Measurements from ENCODE around the gene RND1. TPM values are rescaled to one million over a fixed set of nuclear protein-coding genes. Genes with fewer than 3 reads are reported as not detected.

The RND1 gene
- total RNA-seq, 1 donor from 2014 or later, result 0.85 TPM

DNA sequence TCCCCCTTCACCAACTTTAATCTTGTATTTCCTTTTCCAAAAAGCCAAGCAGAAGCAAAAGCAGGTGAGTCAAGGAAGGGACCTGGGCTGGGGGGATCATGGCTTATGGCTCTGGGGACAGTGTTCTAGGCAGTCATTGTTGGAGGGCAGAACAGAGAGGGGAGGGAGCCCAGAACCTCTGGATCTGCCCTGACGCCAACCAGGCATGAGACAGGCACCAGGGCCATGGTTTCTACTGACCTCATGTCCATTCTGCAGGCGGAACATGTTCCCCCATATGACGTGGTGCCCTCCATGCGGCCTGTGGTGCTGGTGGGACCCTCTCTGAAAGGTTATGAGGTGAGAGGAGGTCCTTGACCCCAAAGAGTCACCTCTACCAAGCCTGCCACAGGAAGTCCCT, 40.8 kb downstream of the RND1 start:
- DNase-seq (ENCODE audit: low spot score in 2 of 2), result no peak
- H3K9me3 ChIP-seq, result no peaks in the 10 kb centered on the region

DNA sequence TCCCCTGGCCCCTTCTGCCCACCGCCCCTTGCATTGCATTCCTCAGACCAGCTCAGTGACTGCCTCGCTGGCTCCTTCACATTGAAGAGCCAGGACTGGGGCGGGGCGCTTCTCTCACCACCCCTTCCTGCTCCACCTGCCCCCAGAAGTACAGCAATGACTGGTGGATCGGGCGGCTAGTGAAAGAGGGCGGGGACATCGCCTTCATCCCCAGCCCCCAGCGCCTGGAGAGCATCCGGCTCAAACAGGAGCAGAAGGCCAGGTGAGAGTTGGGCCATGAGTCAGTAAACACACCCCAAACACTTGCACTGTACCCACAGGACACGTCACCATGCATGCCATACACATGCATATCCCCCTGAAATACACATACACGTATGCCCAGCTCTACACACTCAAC, 41.6 kb downstream of the RND1 start:
- intact Hi-C loops (cut with DNase I), result no loop called here
- H3K36me3 ChIP-seq, result peaks cover 15 to 41% of the 10 kb centered on the region in 2 donors

More for the DNA sequence above, 40.8 kb downstream of the RND1 start:
- Histone ChIP-seq H3K4me1 (no peaks in the 10 kb centered on the region), H3K27ac (no peak overlapping the region), H3K4me3 (no peak overlapping the region), H3K36me3 (peaks cover 23 to 48% of the 10 kb centered on the region in 2 donors), H3K27me3 (no peaks in the 10 kb centered on the region)
- intact Hi-C loops (cut with DNase I), result no loop called here
- TF ChIP-seq, protein P1, sequence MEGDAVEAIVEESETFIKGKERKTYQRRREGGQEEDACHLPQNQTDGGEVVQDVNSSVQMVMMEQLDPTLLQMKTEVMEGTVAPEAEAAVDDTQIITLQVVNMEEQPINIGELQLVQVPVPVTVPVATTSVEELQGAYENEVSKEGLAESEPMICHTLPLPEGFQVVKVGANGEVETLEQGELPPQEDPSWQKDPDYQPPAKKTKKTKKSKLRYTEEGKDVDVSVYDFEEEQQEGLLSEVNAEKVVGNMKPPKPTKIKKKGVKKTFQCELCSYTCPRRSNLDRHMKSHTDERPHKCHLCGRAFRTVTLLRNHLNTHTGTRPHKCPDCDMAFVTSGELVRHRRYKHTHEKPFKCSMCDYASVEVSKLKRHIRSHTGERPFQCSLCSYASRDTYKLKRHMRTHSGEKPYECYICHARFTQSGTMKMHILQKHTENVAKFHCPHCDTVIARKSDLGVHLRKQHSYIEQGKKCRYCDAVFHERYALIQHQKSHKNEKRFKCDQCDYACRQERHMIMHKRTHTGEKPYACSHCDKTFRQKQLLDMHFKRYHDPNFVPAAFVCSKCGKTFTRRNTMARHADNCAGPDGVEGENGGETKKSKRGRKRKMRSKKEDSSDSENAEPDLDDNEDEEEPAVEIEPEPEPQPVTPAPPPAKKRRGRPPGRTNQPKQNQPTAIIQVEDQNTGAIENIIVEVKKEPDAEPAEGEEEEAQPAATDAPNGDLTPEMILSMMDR (IDR thresholded peaks at IDR 0.05), result no peak

DNA sequence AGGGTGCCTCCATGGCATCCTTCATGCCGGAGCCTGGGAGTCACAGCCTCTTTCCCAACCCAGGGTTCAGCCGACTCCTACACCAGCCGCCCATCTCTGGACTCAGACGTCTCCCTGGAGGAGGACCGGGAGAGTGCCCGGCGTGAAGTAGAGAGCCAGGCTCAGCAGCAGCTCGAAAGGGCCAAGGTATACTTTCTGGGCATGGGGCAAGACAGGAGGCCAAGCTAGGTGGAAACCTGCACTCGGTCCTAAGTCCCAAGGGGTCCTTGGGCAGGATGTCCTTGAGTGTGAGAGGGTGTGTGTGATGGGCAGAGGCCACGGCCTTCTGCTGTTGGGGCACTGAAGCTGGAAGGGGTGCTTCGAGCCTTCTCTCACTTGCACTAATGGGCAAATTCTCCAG, 42.4 kb downstream of the RND1 start:
- DNase-seq (ENCODE audit: low spot score in 2 of 2), result no peak
- H3K36me3 ChIP-seq, result peaks cover 13 to 35% of the 10 kb centered on the region in 2 donors
- TF ChIP-seq, protein P1 (IDR thresholded peaks at IDR 0.05), result no peak
- H3K27ac ChIP-seq, result no peak overlapping the region
- H3K4me1 ChIP-seq, result peaks cover 0 to 7% of the 10 kb centered on the region in 2 donors
- no peaks in the 10 kb centered on the region for H3K9me3 ChIP-seq
- H3K4me3 ChIP-seq, result no peak overlapping the region
- H3K27me3 ChIP-seq, result no peaks in the 10 kb centered on the region
- intact Hi-C loops (cut with DNase I), result no loop called here

More for the DNA sequence above, 41.6 kb downstream of the RND1 start:
- no peak for DNase-seq (ENCODE audit: low spot score in 2 of 2)
- H3K9me3 ChIP-seq, result no peaks in the 10 kb centered on the region
- no peak overlapping the region for H3K4me3 ChIP-seq
- no peak overlapping the region for H3K27ac ChIP-seq
- TF ChIP-seq, protein P1 (IDR thresholded peaks at IDR 0.05), result no peak
- peaks cover 0 to 5% of the 10 kb centered on the region in 2 donors for H3K4me1 ChIP-seq
- H3K27me3 ChIP-seq, result no peaks in the 10 kb centered on the region

DNA sequence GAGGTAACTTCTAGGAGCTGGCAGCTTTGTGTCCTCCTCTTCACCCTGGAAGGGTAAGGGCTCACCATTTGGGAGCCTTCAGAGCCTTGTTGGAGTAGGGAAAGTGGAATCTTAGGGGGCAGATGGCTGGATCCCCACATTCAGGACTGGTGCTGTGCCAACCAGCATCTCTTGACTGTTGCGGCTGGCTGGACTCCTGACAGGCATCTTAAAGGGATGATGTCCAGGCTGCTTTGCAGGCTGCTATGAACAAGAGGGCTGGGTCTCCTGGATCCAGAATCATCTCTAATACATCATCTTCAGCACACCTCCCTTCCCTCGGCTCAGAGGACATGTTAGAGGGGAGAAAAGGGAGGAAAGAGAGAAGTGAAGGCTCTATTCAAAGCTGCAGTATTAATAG, 43.0 kb downstream of the RND1 start:
- H3K27ac ChIP-seq, result no peak overlapping the region
- intact Hi-C loops (cut with DNase I), result no loop called here
- no peaks in the 10 kb centered on the region for H3K27me3 ChIP-seq
- TF ChIP-seq, protein P1 (IDR thresholded peaks at IDR 0.05), result no peak
- peaks cover 0 to 11% of the 10 kb centered on the region in 2 donors for H3K4me1 ChIP-seq
- H3K9me3 ChIP-seq, result no peaks in the 10 kb centered on the region
- peaks cover 8 to 30% of the 10 kb centered on the region in 2 donors for H3K36me3 ChIP-seq
- H3K4me3 ChIP-seq, result no peak overlapping the region
- DNase-seq (ENCODE audit: low spot score in 2 of 2), result no peak

DNA sequence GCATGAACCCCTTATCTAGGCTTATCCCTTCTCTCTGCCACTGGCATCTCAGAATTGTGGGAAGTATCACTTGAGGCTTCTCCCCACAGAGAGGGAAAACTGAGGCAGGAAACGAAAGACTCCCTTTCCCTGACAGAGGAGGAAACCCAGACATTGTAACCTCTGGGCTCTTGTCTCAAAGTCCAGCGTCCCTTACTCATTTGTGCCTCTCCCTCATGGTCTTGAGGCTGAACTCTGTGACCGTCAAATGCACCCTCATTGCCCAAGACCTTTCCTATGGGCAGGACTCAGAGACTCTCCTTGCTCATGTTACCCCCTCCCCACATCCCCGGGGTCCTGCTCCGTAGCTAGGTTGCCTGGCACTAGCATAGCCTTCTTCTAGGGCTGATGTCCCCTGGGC, 43.5 kb downstream of the RND1 start:
- H3K4me1 ChIP-seq, result peaks cover 3 to 14% of the 10 kb centered on the region in 2 donors

More for the DNA sequence above, 43.5 kb downstream of the RND1 start:
- Histone ChIP-seq H3K4me3 (no peak overlapping the region), H3K9me3 (no peaks in the 10 kb centered on the region), H3K27ac (no peak overlapping the region), H3K27me3 (no peaks in the 10 kb centered on the region), H3K36me3 (peaks cover 2 to 24% of the 10 kb centered on the region in 2 donors)
- intact Hi-C loops (cut with DNase I), result no loop called here
- TF ChIP-seq, protein P1 (IDR thresholded peaks at IDR 0.05), result no peak
- DNase-seq (ENCODE audit: low spot score in 2 of 2), result no peak
